GM12891 (cell line): ENCODE results near the gene DNAH8.
A peak's percentile ranks its signal among the peaks of the same experiment; 100 is the strongest.

Source experiments
- DNase-seq: peaks from one replicate; pipeline ENCODE4 v3.0.0; 2011; ENCODE audit warnings: low spot score; ENCODE audit not compliant: insufficient read length
- FAIRE-seq: peaks from 2 replicates; lab custom pipeline; 2011; peaks lifted over from hg19 to GRCh38; lab: Jason Lieb, UNC
- PAX5 ChIP-seq: IDR thresholded peaks from 2 replicates; pipeline ENCODE4 v1.6.1; 2011; ENCODE audit warnings: low read length, moderate library complexity, mild to moderate bottlenecking; ENCODE audit not compliant: insufficient read depth, severe bottlenecking
- POLR2A ChIP-seq: IDR thresholded peaks from 2 replicates; pipeline ENCODE4 v1.6.1; 2011; ENCODE audit warnings: low read depth, low read length, control low read depth
- POLR2AphosphoS5 ChIP-seq: IDR thresholded peaks from 2 replicates; pipeline ENCODE4 v1.6.1; 2011; ENCODE audit warnings: low read depth, low read length, control low read depth
- POU2F2 ChIP-seq: IDR thresholded peaks from 2 replicates; pipeline ENCODE4 v1.6.1; 2011; ENCODE audit warnings: low read depth, mild to moderate bottlenecking, control low read depth, low read length, moderate library complexity
- SPI1 ChIP-seq: IDR thresholded peaks from 2 replicates; pipeline ENCODE4 v1.6.1; 2011; ENCODE audit warnings: low read depth, low read length, control low read depth
- TAF1 ChIP-seq: IDR thresholded peaks from 2 replicates; pipeline ENCODE4 v1.6.1; 2011; ENCODE audit warnings: low read depth, low read length, control low read depth

Gene DNAH8

DNA sequence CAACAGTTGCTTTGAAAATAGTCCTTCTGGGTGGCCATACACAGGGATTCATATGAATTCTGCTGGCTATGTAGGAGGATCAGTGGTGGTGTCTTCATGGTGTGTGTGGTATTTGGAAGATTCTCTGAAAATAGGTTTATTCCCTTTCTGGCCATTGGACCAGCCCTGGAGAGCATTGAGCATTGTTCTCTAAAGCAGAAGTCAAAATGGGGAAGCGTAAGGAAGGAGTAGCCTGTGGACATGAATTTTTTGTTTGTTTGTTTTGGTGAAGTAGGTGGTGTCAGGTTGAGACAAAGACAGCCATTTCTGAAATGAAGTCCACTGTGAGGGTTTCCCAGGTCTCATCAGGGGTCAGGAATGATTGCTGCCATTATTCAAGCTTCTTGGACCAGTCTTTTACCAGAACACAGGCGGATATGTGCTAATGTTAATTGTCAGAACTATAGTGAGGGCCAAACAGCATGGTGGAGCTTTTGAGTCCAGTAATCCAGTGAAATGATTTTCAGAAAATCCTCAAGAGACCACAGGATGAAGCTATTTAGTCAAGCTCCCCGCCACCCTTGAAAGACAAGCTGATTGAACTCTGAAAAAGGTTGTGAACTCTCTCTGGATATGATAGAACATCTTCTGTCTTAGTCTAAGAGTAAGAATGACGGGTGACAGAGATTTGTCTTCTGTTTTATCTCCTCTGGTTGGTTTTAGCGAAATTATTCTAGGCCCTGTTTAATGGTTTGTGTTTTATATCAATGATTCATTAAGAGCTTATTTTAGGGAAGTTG lies 60.0 kb downstream of the DNAH8 start:
- DNase-seq: no peak
- TF ChIP-seq TAF1: no peak
- no peak for TF ChIP-seq POU2F2
- TF ChIP-seq SPI1: peak; percentile 53
- peak; percentile 91 for FAIRE-seq

DNA sequence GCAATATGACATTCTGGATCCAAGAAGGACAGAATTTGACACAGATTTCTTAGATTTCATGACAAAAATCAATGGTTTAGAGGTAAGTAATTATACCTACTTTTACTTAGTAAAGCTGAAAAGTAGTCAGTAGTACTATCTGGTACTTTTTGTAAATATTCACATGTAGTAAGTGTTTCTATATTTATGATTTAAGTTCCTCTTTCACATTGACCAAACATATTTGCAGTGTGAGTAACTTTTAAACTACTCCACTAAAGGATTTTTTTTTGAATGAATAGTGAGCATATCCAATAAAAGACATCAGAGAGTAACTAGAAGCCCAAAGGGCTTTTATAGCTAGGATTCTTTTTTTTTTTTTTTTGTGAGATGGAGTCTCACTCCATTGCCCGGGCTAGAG lies 60.8 kb downstream of the DNAH8 start:
- no peak for FAIRE-seq
- TF ChIP-seq PAX5 (no peak), TAF1 (no peak), POLR2A (no peak), POU2F2 (no peak), POLR2AphosphoS5 (no peak), SPI1 (no peak)

DNA sequence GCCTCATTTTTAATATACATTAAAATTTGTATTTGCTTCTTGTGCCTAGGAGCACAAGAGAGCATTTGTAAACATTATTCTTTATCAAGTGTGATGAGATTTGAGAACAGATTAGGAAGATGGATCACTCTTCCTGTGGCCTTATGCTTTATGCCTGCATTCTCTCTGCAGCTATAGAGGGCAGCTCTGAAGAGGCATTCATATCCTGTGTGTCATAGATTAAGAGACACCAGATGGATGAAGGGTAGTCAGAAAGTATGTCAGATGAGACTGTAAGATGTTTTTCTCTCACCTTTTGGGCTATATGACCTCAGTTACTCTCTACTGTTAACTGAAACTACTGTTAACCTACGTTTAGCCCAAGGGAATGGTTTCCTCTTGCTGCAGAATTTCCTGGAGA lies 61.4 kb downstream of the DNAH8 start:
- no peak for FAIRE-seq
- no peak for DNase-seq
- TF ChIP-seq TAF1: no peak
- no peak for TF ChIP-seq PAX5
- TF ChIP-seq POU2F2: no peak
- TF ChIP-seq POLR2AphosphoS5: no peak
- TF ChIP-seq POLR2A: no peak
- no peak for TF ChIP-seq SPI1

More for the DNA sequence above, 60.8 kb downstream of the DNAH8 start:
- DNase-seq: no peak

GRCh38 chr6:38779310-38780062 lies 64.4 kb downstream of the DNAH8 start:
- TF ChIP-seq POLR2A (no peak), TAF1 (no peak), POU2F2 (no peak), POLR2AphosphoS5 (no peak), SPI1 (no peak), PAX5 (no peak)
- DNase-seq (no peak), FAIRE-seq (no peak)

DNA sequence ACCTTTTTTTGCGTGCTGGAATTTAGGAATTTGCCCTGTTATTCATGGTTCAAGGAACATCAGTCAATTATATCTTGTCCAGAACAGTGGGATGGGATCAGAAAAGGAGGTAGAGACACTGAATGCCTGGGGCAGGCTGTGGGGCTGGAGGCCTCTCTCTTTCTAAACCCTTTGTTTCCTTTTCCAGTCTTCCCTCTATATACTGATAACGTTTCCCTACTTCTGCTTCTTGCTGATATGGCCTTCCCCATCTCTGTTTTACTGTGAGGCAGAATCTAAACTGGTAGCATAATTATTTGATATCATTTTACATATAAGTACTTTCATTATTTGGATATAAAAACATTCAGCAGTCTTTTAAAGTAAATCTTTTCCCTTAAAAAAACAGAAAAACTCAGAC lies 67.5 kb downstream of the DNAH8 start:
- DNase-seq (no peak), FAIRE-seq (no peak)
- no peak for TF ChIP-seq POLR2A

- FAIRE-seq (no peak), DNase-seq (no peak)
- no peak for TF ChIP-seq PAX5
- TF ChIP-seq SPI1: no peak
- TF ChIP-seq POU2F2: no peak
- no peak for TF ChIP-seq POLR2A
- no peak for TF ChIP-seq TAF1
- no peak for TF ChIP-seq POLR2AphosphoS5
These were observed 68.5 kb downstream of the DNAH8 start for GRCh38 chr6:38783443-38784228.

- DNase-seq (no peak), FAIRE-seq (peak; percentile 35)
- no peak for TF ChIP-seq TAF1
- no peak for TF ChIP-seq POU2F2
- TF ChIP-seq PAX5: no peak
- no peak for TF ChIP-seq POLR2AphosphoS5
- TF ChIP-seq POLR2A: no peak
- no peak for TF ChIP-seq SPI1
These were observed 69.6 kb downstream of the DNAH8 start for GRCh38 chr6:38784506-38785235.

DNA sequence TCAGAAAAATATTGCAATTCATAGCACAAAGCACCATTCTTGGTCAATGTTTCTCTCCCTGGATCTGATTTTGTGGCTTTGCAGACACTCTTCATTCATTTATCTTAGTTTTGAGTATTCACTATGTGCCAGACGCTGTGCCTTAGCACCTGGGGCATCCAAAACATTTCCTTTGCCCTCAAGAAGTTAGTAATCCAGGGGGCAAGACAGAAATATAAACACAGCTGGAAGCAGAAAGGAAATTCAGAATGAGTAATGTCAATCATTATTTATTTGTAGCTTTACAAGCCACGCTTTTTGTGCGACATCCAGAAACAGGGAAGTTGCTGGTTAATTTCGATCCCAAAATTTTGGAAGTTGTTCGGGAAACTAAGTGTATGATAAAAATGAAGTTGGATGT lies 71.4 kb downstream of the DNAH8 start:
- DNase-seq: no peak
- TF ChIP-seq POLR2AphosphoS5 (no peak), POLR2A (no peak), SPI1 (no peak), PAX5 (no peak), TAF1 (no peak), POU2F2 (no peak)
- FAIRE-seq: no peak
